A549 (cell line): ENCODE data around the gene C1orf174.

Experiments used
- CBX8 ChIP-seq: fragments of 200-600 bp; sonication (generic); IDR thresholded peaks from 2 replicates; pipeline ENCODE4 v1.6.1; 2016
- CTCF ChIP-seq: fragments of >200 bp; sonication (Bioruptor Twin); formaldehyde crosslinking; IDR thresholded peaks from 3 replicates; pipeline ENCODE4 v1.5.1; 2016
- ELK1 ChIP-seq: fragments of 150-350 bp; IDR thresholded peaks from 2 replicates; pipeline ENCODE4 v1.6.1; 2014; ENCODE audit warnings: low read depth, mild to moderate bottlenecking, low read length
- EP300 ChIP-seq, 2 experiments: fragments of >200 bp; sonication (Bioruptor Twin); formaldehyde crosslinking; IDR thresholded peaks; 2 replicates in 1 of 2; 3 replicates in 1 of 2; pipeline ENCODE4 v1.6.1; 2016 to 2017
- FOSL2 ChIP-seq, 2 experiments: fragments of 450-650 bp in 1 of 2; fragments of >200 bp in 1 of 2; sonication (Bioruptor Twin) in 1 of 2; formaldehyde crosslinking; IDR thresholded peaks; 2 replicates each; pipeline versions ENCODE4 v1.5.0 to v1.6.1; 2016 to 2020; ENCODE audit warnings: mild to moderate bottlenecking in 1 of 2, moderate library complexity in 1 of 2
- GATA3 ChIP-seq: IDR thresholded peaks from 2 replicates; pipeline ENCODE4 v1.6.1; 2012; ENCODE audit warnings: borderline replicate concordance
- MYC ChIP-seq: IDR thresholded peaks from 2 replicates; pipeline ENCODE4 v1.6.1; 2012; ENCODE audit warnings: mild to moderate bottlenecking, inconsistent platforms, low read length, improper control_type of control experiment, borderline replicate concordance
- NR3C1 ChIP-seq: fragments of >200 bp; sonication (Bioruptor Twin); formaldehyde crosslinking; IDR thresholded peaks from 3 replicates; pipeline ENCODE4 v1.6.1; 2017
- POLR2A ChIP-seq: IDR thresholded peaks from 2 replicates; pipeline ENCODE4 v1.6.1; 2012; ENCODE audit warnings: mild to moderate bottlenecking, low read length
- RARB ChIP-seq: fragments of 250-450 bp; sonication (Bioruptor Pico); IDR thresholded peaks from 2 replicates; pipeline ENCODE4 v1.8.0; 2021; ENCODE audit warnings: mild to moderate bottlenecking, moderate library complexity
- REST ChIP-seq: fragments of 200-600 bp; sonication (generic); IDR thresholded peaks from 2 replicates; pipeline ENCODE4 v1.6.1; 2016; ENCODE audit warnings: antibody characterized with exemption, mild to moderate bottlenecking, moderate library complexity
- RFX5 ChIP-seq: fragments of 450-650 bp; IDR thresholded peaks from 2 replicates; pipeline ENCODE4 v1.7.1; 2014; ENCODE audit warnings: antibody characterized with exemption, mild to moderate bottlenecking, moderate library complexity

- no peak for TF ChIP-seq CTCF
- TF ChIP-seq RFX5: no peak
- TF ChIP-seq MYC: no peak
- TF ChIP-seq NR3C1: no peak
- no peak for TF ChIP-seq GATA3
- TF ChIP-seq EP300 (IDR thresholded peaks at IDR 0.05): no peak
- TF ChIP-seq POLR2A: no peak
- no peak for TF ChIP-seq ELK1
- no peak for TF ChIP-seq CBX8
- no peak for TF ChIP-seq FOSL2 (IDR thresholded peaks at IDR 0.05)
- no peak for TF ChIP-seq FOSL2 (CRISPR knock-in tag; IDR thresholded peaks at IDR 0.05)
- TF ChIP-seq RARB (CRISPR knock-in tag): no peak
- TF ChIP-seq REST: no peak
Observed at GRCh38 chr1:3924186-3924824, 24.2 kb upstream of the C1orf174 start.
